Peyer's patch (tissue), 4 donors: Measurements from ENCODE around the gene E2F4. TPM values are rescaled to one million over a fixed set of nuclear protein-coding genes. Genes with fewer than 3 reads are reported as not detected.

Experiments used
- DNase-seq, 3 donors: peaks; one replicate each; pipeline ENCODE4 v3.0.0-alpha.2; 2017 to 2019
- H3K27ac ChIP-seq, 4 donors: fragments of 200-600 bp; sonication (generic); one replicate each; pipeline ENCODE4 v1.5.1; 2016 to 2019
- H3K27me3 ChIP-seq, 2 donors: fragments of 200-600 bp; sonication (generic); one replicate each; pipeline ENCODE4 v1.5.1; 2019
- H3K36me3 ChIP-seq, 3 donors: fragments of 200-600 bp; sonication (generic); one replicate each; pipeline ENCODE4 v1.5.1; 2016 to 2019
- H3K4me1 ChIP-seq, 4 donors: fragments of 200-600 bp; sonication (generic); one replicate each; pipeline ENCODE4 v1.5.1; 2016 to 2019
- H3K4me3 ChIP-seq, 4 donors: fragments of 200-600 bp; sonication (generic); 1 replicate in 3 of 4; 2 replicates in 1 of 4; pipeline ENCODE4 v1.5.1; 2016 to 2019; ENCODE audit warnings: mild to moderate bottlenecking in 1 of 4
- H3K9me3 ChIP-seq, 4 donors: fragments of 200-600 bp; sonication (generic); one replicate each; pipeline ENCODE4 v1.5.1; 2016 to 2019; ENCODE audit warnings: mild to moderate bottlenecking in 1 of 4
- POLR2A ChIP-seq, 2 donors: fragments of 450-650 bp; IDR thresholded peaks; one replicate each; pipeline ENCODE4 v1.5.1; 2017; ENCODE audit warnings: antibody characterized with exemption in 2 of 2, mild to moderate bottlenecking in 2 of 2, moderate library complexity in 2 of 2
- total RNA-seq, 4 donors: library from RNA; depleted of rRNA; stranded (reverse); fragments of >200 nt; gene quantifications; one replicate each; pipeline ENCODE4 v1.1.0, GENCODE V29; 2016
- TF ChIP-seq, protein P1 (sequence below), 6 experiments: fragments of 450-650 bp in 4 of 6; fragments of 200-600 bp in 2 of 6; sonication (generic) in 1 of 6; IDR thresholded peaks; one replicate each; pipeline ENCODE4 v1.5.1; 2017 to 2019; ENCODE audit warnings: antibody characterized with exemption in 6 of 6, mild to moderate bottlenecking in 3 of 6, moderate library complexity in 1 of 6

The E2F4 gene
- total RNA-seq, 4 donors from 2014 or later = 122 to 182 (median 144) TPM

DNA sequence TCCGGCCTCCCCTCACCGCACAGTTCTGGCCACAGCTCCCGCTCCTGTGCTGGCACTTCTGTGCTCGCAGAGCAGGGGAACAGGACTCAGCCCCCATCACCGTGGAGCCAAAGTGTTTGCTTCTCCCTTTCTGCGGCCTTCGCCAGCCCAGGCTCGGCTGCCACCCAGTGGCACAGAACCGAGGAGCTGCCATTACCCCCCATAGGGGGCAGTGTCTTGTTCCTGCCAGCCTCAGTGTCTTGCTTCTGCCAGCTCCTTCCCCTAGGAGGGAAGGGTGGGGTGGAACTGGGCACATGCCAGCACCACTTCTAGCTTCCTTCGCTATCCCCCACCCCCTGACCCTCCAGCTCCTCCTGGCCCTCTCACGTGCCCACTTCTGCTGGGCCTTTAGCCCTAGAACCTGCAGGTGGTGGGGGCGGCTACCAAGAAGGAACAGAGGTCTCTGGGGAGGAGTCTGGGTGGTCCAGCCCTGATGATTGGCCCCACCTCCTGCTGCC is 6.3 kb downstream of the E2F4 start:
- Histone ChIP-seq H3K36me3 (peaks cover 0 to 76% (median 0%) of the 10 kb centered on the region in 3 donors), H3K27me3 (no peaks in the 10 kb centered on the region), H3K9me3 (no peaks in the 10 kb centered on the region), H3K27ac (peak overlapping the region in 3 of 4 donors; percentile 80 to 98 (median 92)), H3K4me1 (peaks cover 0 to 35% (median 6%) of the 10 kb centered on the region in 4 donors), H3K4me3 (peak overlapping the region in 1 of 4 donors; percentile 11)
- TF ChIP-seq POLR2A (IDR thresholded peaks at IDR 0.05) = no peak
- TF ChIP-seq, protein P1, sequence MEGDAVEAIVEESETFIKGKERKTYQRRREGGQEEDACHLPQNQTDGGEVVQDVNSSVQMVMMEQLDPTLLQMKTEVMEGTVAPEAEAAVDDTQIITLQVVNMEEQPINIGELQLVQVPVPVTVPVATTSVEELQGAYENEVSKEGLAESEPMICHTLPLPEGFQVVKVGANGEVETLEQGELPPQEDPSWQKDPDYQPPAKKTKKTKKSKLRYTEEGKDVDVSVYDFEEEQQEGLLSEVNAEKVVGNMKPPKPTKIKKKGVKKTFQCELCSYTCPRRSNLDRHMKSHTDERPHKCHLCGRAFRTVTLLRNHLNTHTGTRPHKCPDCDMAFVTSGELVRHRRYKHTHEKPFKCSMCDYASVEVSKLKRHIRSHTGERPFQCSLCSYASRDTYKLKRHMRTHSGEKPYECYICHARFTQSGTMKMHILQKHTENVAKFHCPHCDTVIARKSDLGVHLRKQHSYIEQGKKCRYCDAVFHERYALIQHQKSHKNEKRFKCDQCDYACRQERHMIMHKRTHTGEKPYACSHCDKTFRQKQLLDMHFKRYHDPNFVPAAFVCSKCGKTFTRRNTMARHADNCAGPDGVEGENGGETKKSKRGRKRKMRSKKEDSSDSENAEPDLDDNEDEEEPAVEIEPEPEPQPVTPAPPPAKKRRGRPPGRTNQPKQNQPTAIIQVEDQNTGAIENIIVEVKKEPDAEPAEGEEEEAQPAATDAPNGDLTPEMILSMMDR (IDR thresholded peaks at IDR 0.05) = peak in 4 of 6 experiments; percentile 55 to 97 (median 88)
- peak in 2 of 3 donors; percentile 73 to 79 for DNase-seq

DNA sequence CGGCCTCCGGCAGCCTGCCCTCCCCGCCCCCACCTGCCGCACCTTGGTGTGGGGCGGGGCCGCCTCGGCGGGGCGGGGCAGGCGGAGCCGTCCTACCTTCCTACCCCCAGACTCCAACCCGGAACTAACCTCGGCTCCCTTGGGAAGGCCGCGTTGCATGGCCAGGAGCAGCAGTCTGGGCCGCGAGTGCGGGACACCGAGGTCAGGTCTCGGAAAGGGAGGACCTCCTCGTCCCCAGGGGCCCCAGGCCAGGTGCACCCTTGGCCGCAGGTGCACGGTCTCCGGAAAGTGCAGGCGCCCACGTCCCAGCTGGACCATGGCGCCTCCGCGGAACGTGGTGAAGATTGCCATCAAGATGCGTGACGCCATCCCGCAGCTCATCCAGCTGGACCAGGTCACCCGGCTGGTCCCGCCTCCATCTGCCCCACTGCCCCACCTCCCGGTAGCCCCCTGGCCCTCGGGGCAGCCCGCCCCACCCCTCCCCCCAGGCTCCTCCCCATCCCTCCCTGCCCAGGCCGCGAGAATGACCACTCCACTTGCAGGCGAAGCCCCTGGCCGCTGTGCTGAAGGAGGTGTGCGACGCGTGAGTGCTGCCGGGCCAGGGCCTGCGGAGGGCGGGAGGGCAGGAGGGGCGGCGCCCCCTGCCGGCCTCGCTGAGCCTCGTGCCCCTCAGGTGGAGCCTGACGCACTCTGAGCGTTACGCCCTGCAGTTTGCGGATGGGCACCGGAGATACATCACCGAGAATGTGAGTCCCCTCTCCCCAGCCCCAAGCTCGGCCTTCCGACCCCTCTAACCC is 7.3 kb downstream of the E2F4 start, which contains the start of gene ELMO3:
Gene ELMO3, plus strand, starts transcription at position 121 of the 797 bp plus-strand sequence. Its CDS starts 196 bp downstream, at position 317.
- Histone ChIP-seq H3K36me3 (peaks cover 0 to 82% (median 0%) of the 10 kb centered on the region in 3 donors), H3K4me1 (peaks cover 0 to 26% (median 0%) of the 10 kb centered on the region in 4 donors), H3K4me3 (peak within 1 kb of the TSS; percentile 3 to 68 (median 46)), H3K9me3 (no peaks in the 10 kb centered on the region), H3K27me3 (no peaks in the 10 kb centered on the region), H3K27ac (peak within 1 kb of the TSS in 3 of 4 donors; percentile 80 to 98 (median 92))
- peak in 2 of 3 donors; percentile 87 to 91 for DNase-seq
- TF ChIP-seq POLR2A (IDR thresholded peaks at IDR 0.05) = peak; percentile 85 to 93
- TF ChIP-seq, protein P1 (IDR thresholded peaks at IDR 0.05) = peak in 4 of 6 experiments; percentile 26 to 77 (median 66)

DNA sequence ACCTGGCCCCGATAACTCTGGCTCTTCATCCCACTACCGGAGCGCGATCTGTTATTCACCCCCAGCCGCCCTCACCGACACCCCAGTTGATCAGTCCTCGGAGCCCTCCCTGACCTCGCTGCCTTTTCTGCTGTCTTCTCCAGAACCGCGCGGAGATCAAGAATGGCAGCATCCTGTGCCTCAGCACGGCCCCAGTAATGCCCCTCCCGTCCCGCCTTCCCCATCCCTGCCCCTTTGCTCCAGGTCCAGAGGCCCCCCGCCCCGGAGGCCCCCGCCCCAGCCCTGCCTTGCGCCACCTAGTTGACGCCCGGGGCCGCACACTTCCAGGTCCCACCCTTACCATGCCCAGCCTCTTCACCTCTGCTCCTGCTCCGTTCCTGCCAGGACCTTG is 7.8 kb downstream of the E2F4 start:
- peaks cover 0 to 76% (median 0%) of the 10 kb centered on the region in 3 donors for H3K36me3 ChIP-seq
- H3K4me3 ChIP-seq = peak overlapping the region in 3 of 4 donors; percentile 25 to 68 (median 66)
- TF ChIP-seq POLR2A (IDR thresholded peaks at IDR 0.05) = peak in 1 of 2 donors; percentile 7
- TF ChIP-seq, protein P1 (IDR thresholded peaks at IDR 0.05) = no peak
- peaks cover 0 to 26% (median 0%) of the 10 kb centered on the region in 4 donors for H3K4me1 ChIP-seq
- DNase-seq = peak in 2 of 3 donors; percentile 62 to 71
- no peaks in the 10 kb centered on the region for H3K9me3 ChIP-seq
- peak overlapping the region in 3 of 4 donors; percentile 80 to 98 (median 92) for H3K27ac ChIP-seq
- no peaks in the 10 kb centered on the region for H3K27me3 ChIP-seq

DNA sequence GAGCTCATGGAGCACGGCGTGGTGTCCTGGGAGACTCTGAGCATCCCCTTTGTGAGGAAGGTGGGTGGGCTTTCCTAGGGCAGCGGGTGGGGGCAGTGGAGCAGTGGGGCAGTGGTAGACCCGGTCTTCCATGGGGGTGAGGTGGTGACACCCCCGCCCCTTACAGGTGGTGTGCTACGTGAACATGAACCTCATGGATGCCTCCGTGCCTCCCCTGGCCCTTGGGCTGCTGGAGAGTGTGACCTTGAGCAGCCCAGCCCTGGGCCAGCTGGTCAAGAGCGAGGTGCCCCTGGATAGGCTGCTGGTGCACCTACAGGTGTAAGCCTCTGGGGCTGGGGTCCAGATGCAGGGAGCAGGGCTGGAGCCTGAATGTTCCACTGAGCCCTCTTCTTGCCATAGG is 8.5 kb downstream of the E2F4 start:
- Histone ChIP-seq H3K36me3 (peaks cover 0 to 69% (median 0%) of the 10 kb centered on the region in 3 donors), H3K4me3 (peak overlapping the region in 1 of 4 donors; percentile 68)

More for the DNA sequence above, 8.5 kb downstream of the E2F4 start:
- Histone ChIP-seq H3K27me3 (no peaks in the 10 kb centered on the region), H3K9me3 (no peaks in the 10 kb centered on the region), H3K27ac (peak overlapping the region in 1 of 4 donors; percentile 98), H3K4me1 (peaks cover 0 to 26% (median 0%) of the 10 kb centered on the region in 4 donors)
- TF ChIP-seq, protein P1 (IDR thresholded peaks at IDR 0.05) = no peak
- TF ChIP-seq POLR2A (IDR thresholded peaks at IDR 0.05) = no peak
- DNase-seq = no peak
